ENCODE measurements around the gene FOXRED2.

Gene FOXRED2

DNA sequence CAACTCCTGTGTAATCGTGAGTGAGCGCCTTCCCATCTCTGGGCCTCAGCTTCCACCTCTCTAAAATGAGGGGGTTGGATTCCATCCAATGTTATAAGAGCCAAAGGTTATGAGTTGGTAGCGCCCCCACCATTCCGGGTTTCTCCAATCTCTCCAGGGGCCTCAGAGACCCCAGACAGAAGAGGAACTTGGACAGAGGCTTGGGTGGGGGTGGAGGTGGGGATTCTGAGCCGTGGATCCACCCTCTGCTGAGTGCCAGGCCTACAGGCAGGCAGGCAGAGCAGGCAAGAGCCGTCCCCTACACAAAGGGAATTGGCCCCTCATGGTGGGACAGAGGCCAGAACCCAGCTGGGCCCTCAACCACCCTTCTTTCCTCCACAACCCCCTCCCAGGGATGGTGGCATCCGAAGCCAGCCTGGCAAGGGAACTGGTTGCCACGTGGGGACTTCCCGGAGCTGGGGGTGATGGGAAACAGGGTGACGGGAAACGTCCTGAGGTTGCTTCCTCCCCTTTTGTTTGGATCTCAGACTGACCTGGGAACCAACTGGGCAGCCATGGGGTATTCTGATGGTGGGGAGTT is 57.2 kb downstream of the FOXRED2 start:
- DNase-seq (ENCODE audit: low spot score), result no peak

DNA sequence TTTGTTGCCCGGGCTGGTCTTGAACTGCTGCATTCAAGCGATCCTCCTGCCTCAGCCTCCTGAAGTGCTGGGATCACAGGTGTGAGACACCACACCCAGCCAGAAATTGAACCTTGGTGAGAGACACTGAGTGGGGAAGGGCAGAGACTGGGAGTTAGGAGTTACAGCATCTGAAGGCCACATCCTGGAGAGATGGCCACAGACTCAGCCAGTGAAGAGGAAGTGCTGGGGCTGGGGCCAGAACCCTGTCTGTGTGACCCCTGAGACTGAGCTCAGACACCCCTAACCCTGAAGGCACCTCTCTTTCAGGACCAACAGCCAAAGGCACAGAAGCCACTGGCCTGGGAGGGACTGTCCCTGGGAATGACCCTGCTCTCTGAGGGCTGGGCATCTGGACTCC is 59.2 kb downstream of the FOXRED2 start:
- DNase-seq (ENCODE audit: low spot score), result no peak

GRCh38 chr22:36445158-36445668 is 61.6 kb downstream of the FOXRED2 start:
- no peak for DNase-seq (ENCODE audit: low spot score)

GRCh38 chr22:36443198-36443770 is 63.6 kb downstream of the FOXRED2 start:
- no peak for DNase-seq (ENCODE audit: low spot score)

DNA sequence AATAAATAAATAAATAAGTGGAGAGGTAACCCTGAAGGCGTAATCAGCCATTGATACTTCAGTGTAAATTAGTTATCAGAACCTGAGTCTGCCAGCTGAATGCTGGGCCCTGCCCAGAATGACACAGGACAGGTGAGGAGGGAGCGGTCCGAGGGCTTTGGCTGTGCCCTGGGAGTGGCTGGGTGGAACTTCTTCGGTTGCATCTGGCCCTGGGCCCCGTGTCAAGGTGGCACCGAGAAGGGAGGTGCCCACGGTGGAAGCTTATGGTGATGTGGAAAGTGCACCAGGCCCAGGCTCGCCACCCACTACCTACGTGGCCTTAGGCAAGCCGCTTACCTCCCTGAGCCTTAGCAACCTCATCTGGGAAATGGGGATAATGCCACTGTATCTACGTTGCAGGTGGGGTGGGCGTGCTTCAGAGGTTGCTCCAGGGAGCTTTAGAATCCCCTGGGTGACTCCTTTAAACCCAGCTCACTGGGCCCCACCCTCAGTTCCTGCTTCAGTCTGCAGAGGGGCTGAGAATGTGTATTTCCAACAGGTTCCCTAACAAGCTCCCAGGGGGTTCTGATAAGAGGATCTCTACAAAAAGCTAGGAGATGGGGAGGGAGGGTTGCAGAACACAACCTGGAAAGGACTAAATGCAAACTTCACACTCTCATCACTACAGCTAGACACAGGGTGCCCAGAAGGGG is 64.2 kb downstream of the FOXRED2 start:
- DNase-seq (ENCODE audit: low spot score), result no peak

- no peak for DNase-seq (ENCODE audit: low spot score)
Measured at GRCh38 chr22:36440429-36441002, 66.3 kb downstream of the FOXRED2 start.

DNA sequence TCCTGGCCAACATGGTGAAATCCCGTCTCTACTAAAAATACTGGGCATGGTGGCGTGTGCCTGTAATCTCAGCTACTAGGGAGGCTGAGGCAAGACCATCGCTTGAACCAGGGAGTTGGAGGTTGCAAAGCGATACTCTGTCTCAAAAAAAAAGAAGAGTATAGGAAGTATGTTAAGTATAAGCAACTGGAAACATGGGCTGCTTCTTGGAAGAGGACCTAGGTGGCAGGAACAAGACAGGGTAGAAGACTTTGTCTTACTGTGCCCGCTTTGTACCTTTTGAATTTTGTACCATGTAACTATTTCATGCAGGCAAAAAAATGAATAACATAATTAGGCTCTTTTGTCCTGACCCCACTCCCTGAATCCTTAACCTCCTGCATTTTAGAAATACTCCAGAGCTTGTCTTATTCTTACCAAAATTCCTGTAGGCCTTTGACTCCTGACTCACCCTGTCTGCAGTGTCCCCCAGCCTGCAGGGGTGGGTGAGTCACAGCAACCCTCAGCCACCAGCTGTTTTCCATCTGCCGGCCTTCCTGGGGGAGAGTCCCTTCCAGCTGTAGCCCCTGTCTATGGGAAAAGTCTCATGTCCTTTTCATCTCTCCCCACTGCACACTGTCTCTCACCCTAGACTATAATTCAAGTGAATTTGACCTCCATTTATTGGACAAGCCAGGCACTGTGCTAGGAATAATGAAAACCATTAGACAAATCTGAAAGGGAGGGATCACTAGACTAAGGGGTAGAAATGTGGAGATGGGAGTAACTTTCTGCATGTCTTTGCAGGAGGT is 67.2 kb downstream of the FOXRED2 start:
- DNase-seq (ENCODE audit: low spot score), result no peak
